Stimulated activated CD4-positive, alpha-beta T cell treated with anti-CD3 and anti-CD28 coated beads, TNF-alpha, amount 100 ng/mL, for 4 hours (primary cell): ENCODE data around the gene TIGD3.

Experiments used
- DNase-seq, 3 experiments: peaks; one replicate each; pipeline ENCODE4 v3.0.0-alpha.2; 2020; ENCODE audit warnings: low read depth in 3 of 3

Gene TIGD3

DNA sequence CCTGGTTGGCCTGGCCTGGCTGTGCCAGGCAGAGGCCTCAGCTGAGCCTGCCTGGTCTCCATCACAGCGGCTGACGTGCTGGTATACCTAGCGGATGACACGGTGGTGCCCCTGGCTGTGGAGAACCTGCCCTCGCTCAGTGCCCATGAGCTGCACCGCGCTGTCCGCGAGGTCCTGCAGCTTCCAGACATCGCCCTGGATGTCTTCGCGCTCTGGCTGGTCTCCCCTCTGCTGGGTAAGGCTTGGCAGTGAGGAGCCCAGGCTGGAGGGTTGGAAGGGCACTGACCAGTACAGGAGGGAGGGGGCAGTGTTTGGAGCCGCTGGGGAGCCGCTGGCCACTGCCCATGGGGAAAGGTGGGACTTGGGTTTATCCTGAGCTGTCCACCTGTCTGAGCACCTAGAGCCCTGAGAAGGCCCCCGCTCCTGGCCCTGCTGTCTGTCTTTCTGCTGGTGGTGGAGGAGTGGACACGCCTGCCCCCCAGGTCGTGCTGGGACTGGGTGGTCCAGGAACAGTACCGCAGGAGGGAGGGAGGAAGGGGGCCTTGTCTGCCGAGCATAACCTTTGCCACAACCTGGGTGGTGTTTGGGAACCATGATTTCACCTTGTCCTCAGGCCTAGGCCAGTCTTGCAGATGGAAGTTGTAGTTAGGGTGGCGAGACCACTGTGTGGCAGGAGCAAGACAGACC is 34.9 kb downstream of the TIGD3 start:
- no peak for DNase-seq

DNA sequence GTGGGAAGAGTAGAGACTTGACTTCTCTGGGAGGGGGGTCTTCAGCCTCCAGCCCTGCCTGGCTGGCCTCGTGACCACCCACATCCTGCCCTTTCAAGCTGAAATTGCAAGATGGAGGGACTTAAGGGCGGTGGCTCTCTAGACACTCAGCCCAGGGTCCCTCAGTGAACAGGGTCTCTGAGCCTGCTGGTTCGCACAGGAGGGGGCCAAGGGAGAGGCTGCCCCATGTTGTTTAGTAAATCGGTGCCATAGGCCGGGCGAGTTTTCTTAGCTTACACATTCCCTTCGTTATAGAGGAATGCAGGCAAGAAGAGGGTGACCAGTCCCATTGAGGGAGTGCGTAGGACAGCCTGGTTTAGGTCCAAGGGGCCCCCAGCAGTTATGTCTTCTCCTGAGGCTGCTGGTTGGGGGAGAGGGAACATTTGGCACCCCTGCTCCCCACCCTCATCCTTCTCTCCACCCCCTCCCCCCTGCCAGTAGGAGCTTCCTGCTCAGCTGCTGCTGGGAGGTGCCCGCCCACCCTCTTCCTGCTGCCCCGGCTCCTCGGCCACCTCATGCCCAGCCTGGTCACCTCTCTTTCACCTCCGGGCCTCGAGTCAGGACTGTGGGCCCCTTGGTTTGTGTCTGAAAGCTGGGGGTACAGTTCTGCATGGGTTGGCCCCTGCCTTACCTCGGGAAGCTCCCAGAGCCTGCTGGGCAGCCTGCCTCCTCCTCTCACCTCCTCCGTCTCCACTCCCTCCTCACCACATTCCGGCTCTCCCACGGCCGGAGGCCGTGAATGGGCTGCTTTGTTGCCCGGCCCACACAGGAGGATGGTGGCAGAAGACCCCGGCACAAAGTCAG is 35.8 kb downstream of the TIGD3 start:
- no peak for DNase-seq

DNA sequence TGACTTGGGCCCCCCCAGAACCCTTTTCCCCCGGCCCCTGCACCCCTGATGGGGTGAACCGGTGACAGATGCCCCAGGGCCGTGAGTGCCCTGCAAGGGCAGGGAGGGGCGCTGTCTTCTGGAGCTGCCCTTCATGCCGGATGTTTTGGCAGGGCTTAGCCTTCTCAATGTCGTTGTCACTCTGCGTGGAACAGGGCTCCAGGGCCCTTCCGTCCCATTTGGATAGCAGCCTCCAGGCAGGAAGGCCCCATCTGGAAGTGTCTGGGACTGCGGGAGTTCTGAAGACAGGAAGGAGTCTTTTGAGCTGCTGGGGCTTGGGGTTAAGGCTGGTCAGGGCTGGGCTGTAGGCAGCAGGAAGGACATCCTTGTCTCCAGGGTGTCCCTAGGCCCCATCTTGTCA is 36.4 kb downstream of the TIGD3 start:
- DNase-seq, result no peak

DNA sequence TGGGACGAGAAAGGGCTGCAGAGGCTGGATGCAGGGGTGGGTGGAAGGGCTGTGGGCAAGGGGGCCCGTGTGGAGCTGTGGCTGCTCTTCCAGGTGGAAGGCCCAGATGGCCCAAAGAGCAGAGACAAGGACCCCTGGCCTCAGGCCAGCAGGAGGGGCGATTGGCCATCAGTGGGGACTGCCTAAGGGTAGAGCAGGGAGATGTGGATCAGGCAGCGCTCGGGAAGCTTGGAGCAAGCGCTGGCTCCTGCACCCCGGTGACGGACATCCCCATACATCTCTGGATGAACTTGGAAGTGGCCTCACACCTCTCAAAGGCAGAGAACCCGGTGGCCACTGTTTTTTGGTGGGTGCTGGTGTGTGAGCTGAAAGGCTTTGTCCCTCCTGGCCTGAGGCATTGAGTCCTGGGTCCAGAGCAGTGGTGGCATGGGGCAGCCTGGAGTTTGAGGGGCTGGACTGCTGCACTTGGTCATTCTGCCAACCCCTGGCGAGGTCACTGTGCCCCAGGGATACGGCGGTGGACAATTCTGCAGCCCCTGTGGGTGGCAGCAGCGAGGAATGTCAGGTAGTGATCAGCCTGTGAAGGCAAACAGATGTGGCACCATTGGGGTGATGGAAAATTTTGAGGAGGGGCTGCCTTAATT is 37.8 kb downstream of the TIGD3 start:
- no peak for DNase-seq

DNA sequence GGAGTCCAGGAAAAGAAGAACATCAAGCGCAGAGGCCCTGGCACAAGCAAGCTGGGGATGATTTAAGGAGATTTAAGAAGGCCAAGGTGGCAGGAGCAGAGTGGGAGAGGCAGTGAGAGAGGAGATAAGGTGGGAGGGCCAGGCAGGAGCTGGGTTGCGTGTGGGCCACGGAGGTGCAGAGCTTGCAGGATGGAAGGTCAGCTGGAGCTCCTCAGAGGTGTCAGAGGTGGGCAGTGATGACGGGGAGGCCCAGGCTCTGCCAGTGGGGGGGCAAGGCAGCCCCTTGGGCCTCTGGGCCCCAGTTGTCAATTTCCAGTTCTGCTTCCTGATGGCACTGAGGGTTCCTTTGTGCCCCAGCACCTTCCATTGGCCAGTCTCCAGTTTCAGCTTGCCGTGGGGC is 38.3 kb downstream of the TIGD3 start:
- no peak for DNase-seq

DNA sequence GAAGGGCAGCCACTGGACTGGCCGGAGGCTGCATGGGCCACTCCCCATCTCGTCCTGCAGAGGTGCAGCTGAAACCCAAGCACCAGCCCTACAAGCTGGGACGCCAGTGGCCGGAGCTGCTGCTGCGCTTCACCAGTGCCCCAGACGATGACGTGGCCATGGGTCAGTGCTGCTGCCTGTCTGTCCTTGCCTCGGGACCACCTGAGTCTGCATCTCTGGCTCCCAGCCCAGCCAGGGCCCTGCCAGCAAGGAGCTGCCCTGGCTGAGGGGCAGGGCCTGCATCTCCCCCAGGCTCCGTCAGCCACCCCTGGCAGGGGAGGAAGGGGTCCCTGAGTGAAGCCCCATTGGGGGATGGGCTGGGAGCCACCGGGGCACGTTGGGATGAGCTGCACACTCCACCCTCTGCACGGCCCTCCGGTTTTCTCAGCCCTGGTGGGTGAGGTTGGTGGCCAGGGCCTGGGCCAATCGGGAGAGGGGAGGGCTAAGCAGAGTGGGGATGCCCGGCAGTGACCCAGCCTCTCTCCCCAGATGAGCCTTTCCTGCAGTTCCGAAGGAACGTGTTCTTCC is 39.0 kb downstream of the TIGD3 start:
- no peak for DNase-seq

DNA sequence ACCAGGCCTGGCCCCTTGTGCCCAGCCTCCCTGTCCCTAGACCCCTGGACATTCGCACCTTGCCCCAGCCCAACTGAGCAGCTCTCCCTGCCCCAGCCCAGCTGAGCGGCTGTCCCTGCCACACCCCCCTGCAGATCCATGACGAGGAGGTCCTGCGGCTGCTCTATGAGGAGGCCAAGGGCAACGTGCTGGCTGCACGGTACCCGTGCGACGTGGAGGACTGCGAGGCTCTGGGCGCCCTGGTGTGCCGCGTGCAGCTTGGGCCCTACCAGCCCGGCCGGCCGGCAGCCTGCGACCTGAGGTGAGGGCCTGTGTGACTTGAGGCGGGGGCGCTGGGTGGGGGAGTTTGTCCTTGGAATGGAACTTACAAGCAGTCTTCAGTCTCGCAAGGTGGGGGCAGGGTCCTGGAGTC is 39.6 kb downstream of the TIGD3 start:
- no peak for DNase-seq

DNA sequence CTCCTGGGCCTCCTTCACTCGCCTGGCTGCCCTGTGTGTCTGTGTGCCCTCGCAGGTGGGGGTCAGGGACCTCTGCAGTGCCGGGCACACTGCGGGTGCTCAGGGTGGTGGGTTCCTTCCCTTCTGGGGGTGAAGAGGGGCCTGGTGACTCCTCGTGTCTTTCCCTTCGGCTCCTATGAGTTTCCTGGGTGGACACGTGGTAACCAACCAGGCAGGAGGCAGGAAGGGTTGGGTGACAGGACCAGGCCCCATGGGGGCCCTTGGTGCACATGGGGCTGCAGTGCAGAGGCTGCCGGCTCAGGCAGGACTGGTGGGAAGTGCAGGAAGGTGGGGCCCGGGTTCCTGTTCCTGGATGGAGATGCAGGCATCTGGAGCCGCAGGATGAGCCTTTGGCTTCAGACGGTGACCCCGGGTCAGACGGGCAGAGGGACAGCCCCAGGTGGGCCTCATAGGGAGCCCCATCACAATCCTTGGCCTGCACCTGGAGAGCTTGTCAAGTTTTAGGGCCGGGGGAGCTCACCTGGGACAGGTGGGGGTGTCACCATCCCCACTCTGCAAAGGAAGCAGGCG is 41.5 kb downstream of the TIGD3 start:
- DNase-seq, result no peak

DNA sequence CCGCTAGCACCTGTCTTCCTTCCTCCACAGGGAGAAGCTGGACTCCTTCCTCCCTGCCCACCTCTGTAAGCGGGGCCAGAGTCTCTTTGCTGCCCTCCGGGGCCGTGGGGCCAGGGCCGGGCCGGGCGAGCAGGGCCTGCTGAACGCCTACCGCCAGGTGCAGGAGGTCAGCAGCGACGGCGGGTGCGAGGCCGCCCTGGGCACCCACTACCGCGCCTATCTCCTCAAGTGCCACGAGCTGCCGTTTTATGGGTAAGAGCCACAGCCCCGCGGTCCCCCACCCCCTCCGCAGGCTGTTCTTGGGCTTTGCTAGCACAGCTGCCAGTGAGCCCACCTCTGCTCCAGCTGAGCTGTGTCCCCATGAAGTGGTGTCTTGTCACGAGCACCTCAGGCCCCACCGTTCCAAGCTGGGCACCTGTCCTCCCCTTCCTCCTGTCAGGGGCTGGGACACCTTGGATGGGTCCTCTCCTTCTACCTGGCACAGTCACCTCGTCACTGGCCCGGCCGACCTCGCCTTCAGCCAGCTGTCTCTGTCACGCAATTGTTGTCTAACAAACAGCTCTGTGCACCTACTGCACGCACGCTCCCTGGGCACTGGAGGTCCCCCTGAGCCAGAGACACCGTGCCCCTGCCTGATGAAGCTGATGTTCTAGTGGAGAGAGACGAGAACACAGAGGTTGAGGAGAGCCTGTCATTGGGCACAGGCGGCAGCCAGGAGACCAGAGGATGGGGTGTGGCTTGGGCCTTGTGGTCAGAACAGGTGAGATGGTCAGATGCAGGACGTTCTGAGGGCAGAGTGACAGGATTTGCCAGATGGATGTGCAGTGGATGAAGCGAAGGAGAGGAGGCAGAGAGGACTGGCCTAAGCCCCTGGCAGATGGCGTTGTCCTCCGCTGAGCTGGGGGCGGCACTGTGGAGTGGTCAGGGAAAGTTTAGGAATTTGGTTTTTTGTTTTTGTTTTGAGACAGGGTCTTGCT is 42.5 kb downstream of the TIGD3 start:
- no peak for DNase-seq

DNA sequence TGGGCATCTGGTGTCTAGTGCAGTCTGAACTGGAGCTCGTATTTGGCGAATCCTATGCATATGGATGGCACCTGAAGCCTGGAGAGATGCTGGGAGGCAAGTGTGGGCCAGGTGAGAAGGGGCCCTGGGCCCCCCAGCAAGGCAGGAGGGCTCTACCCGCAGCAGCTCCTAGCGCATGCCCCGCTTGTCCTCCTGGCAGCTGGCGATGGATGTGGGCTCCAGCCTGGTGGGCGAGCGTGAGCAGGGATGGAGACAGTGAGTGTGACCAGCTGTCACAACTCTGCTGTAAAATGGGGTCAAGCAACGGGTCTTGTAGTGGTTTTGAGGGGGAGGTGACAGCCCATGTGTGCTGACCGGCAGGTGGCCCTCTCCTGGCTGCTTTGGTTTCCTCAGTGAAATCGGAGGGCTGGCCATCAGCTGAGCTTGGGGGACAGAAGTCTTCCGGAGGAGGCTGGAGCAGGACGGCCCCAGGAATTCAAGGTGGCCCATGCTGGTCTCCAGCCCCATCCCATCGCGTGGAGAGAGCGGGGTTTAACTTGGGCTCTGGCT is 43.9 kb downstream of the TIGD3 start:
- DNase-seq, result no peak

DNA sequence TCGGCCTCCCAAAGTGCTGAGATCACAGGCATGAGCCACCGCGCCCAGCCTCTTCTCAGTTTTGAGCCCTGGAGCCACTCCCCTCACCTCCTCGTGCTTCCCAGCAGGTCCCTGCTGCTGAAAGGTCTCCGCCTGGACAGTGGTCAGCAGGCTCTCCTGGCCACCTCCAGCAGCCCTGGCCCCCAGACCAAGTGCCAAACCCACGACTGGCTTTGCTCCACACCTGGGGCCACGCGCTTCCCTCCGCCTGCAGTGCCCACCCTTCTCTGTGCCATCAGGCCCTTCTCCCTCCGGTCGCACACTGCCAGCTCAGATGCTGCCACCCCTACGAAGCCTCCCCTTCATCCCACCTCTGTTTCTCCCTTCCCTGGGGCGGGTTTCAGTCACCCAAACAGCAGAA is 44.7 kb downstream of the TIGD3 start:
- no peak for DNase-seq

DNA sequence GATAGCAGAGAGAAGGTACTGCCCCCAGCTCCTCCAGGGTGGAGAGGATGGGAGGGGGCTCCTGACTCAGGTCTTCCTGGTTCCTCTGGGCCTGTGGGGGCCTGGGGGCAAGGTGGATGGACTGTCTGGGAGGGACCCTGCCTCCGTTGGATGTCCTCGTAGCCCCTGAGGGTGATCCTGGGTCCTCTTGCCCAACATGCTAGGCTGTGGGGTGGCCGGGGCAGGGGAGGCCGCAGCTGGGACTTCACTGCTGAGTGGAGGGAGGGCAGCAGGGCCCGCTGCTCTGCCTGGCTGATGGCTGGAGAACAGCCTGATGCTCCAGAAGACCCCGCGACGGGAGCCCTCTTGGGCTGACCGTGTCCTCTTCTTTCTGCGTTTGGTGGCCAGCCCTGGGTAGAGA is 45.3 kb downstream of the TIGD3 start:
- no peak for DNase-seq

DNA sequence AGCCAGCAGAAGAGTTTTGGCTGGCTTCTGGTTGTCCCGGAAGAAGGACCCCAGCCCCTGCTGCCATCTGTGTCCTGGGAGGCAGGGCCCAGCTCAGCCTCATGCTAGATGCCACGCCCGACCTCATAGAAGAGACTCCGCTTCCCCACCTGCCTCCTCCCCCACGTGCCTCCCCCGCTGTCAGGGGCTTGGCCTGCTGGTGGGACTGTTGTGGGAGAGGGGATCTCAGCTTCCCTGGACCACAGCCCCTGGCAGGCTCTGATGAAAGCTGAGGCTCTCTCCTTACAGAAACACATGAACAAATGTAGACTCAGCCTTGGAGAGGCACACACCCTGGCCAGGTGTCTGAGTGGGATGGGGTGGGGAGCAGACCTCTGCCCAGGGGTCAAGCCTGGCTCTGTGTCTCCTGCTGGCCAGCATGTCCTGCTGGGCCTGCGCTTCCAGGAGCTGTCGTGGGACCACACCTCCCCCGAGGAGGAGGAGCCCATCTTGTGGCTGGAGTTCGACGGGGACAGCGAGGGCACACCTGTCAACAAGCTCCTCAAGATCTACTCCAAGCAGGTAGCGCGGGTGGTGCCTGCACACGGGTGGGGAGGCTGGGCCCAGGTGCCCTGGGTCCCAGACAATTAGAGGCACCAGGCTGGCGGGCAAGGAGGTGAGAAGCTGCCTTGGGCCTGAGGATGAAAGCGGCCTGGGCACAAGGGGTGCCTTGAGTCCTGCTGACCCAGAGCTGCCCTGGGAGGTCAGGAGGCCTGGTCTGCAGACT is 45.9 kb downstream of the TIGD3 start:
- DNase-seq, result no peak

DNA sequence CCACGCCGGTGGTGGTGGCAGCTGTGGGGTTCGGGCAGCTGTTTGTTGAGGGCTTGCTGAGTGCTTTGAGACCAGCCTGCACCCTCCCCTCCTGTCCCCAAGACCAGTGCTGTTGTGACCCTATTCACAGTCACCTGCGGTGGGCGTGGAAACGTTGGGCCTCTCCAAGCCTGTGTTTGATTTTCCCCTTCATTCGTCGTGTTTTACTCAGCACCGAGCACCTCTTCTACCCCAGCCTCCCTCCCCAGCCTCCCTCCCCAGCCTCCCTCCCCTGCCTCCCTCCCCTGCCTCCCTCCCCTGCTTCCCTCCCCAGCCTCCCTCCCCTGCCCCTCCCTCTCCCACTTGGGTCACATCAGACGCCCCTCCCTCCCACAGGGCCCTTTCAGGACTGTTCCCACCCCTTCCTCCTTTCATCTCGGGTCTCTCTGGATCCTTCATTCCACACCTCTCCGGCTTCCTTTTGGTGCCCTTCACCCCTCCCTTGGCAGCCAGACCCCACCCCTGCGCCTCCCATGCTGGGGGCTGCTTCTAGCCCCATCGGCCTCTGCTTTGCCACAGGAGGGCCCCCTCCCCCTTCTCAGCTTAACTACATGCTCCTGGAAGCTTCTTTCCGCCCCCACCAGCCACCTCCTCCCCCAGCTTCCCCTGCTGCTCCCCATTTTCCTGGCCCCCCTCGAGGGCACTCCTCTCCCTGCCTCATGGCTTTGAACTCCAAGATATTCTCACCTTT is 46.7 kb downstream of the TIGD3 start:
- no peak for DNase-seq

DNA sequence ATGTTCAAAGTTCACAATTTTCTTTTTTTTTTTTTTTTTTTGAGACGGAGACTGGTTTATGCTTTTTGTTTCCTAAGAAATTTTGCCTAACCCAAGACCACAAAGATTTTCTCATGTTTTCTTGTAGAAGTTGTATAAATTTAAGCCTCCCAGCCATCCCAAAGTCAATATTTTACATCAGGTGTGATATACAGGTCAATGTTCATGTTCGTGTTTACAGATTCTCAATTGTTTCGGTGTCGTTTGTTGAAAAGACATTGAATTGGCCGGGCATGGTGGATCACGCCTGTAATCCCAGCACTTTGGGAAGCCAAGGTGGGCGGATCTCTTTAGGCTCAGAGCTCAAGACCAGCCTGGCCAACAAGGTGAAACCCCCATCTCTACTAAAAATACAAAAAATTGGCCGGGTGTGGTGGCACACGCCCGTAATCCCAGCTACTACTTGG is 47.3 kb downstream of the TIGD3 start:
- no peak for DNase-seq

DNA sequence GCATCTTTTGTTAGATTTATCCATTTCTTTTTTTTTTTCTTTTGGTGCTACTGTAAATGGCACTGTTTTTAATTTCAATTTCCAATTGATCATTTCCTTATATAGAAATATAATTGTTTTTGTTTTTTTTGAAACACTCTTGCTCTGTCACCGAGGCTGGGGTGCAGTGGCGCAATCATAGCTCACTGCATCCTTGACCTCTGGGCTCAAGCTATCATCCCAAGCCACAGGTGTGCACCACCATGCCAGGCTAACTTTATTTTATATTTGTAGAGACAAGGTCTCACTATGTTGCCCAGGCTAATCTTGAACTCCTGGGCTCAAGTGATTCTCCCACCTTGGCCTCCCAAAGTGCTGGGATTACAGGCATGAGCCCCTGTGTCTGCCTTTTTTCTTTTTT is 48.2 kb downstream of the TIGD3 start:
- DNase-seq, result no peak

DNA sequence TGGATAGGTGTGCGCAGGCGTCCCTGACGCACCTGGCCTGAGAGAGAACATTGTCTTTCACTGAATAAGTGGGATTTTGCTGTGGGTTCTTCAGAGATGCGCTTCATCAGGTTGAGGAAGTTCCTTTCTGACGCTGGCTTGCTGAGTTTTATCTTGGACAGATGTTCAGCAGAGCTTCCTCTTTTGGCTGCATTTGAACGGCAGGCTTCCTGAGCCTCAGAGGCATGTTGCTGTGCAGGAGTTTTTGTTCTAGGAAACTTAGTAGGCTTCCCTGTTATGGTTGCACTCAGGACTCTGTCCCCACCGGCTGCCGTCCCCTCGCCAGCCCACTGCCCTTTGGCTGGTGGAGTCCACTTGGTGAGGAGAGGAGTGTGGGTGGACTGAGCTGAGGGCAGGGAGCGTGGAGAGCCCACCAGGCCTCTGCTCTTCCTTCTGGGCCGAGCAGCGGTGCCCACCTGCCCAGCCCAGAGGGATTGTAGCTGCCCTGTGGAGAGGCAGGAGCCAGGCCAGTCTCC is 49.1 kb downstream of the TIGD3 start:
- no peak for DNase-seq

DNA sequence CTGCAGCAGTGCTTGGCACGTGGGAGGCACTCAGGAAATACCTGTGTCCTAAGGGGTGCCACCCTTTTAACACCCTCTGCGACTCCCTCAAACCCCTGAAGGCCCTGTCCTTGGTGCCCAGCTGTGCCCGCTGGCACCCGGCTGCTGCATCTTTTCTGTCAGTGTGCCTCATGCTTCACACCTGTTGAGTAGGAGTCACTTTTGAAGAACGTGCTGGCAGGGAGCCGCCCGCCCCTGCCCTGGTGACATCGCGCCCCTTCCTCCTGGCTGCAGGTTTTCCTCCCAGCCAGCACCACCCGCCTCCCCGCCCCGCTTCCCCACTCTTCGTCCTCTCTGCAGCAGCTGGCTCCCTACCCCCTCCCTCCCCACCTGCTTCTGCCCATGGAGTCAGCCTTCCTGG is 49.7 kb downstream of the TIGD3 start:
- DNase-seq, result no peak
